ENCODE results near the gene CYTIP. TPM values are rescaled to one million over a fixed set of nuclear protein-coding genes. Genes with fewer than 3 reads are reported as not detected.

The CYTIP gene
- total RNA-seq, 1 donor from 2014 or later: 34.7 TPM

- peaks cover 8% of the 10 kb centered on the region for H3K4me1 ChIP-seq
- H3K9me3 ChIP-seq: no peaks in the 10 kb centered on the region
- intact Hi-C loops (cut with DNase I): no loop called here
- H3K27ac ChIP-seq: peak overlapping the region; percentile 90
- DNase-seq: no peak
- no peak for ATAC-seq
- no peak overlapping the region for H3K4me3 ChIP-seq
- H3K36me3 ChIP-seq: no peaks in the 10 kb centered on the region
- TF ChIP-seq, protein P1, sequence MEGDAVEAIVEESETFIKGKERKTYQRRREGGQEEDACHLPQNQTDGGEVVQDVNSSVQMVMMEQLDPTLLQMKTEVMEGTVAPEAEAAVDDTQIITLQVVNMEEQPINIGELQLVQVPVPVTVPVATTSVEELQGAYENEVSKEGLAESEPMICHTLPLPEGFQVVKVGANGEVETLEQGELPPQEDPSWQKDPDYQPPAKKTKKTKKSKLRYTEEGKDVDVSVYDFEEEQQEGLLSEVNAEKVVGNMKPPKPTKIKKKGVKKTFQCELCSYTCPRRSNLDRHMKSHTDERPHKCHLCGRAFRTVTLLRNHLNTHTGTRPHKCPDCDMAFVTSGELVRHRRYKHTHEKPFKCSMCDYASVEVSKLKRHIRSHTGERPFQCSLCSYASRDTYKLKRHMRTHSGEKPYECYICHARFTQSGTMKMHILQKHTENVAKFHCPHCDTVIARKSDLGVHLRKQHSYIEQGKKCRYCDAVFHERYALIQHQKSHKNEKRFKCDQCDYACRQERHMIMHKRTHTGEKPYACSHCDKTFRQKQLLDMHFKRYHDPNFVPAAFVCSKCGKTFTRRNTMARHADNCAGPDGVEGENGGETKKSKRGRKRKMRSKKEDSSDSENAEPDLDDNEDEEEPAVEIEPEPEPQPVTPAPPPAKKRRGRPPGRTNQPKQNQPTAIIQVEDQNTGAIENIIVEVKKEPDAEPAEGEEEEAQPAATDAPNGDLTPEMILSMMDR (IDR thresholded peaks at IDR 0.05): no peak
- no peaks in the 10 kb centered on the region for H3K27me3 ChIP-seq
Measured at GRCh38 chr2:157469726-157470125, 25.8 kb upstream of the CYTIP start.

GRCh38 chr2:157468931-157469708, 25.2 kb upstream of the CYTIP start:
- intact Hi-C loops (cut with DNase I): no loop called here
- H3K4me3 ChIP-seq: no peak overlapping the region
- H3K36me3 ChIP-seq: no peaks in the 10 kb centered on the region
- no peak for DNase-seq
- no peaks in the 10 kb centered on the region for H3K9me3 ChIP-seq
- H3K4me1 ChIP-seq: peaks cover 8% of the 10 kb centered on the region
- H3K27ac ChIP-seq: peak overlapping the region; percentile 90
- H3K27me3 ChIP-seq: no peaks in the 10 kb centered on the region
- TF ChIP-seq, protein P1 (IDR thresholded peaks at IDR 0.05): no peak
- ATAC-seq: peak; percentile 84

DNA sequence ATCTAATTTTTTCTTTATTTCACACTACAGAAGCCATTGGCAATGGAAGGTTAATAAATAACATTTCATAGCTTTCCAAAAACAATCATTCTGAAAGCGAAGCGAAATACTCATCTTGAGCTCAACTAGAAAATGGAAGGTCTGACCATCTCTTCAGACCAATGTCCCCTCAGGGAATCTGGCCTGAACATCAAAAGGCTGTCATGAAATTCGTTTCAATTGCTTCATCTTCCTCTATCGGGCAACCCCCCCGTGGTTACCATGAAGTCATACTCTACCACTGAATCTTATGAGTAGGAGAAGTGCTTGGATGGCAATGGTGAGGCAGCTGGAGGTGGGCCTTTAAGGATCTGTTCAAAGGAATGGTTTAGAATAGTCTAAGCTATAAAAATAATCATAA, 22.9 kb upstream of the CYTIP start:
- ATAC-seq (no peak), DNase-seq (no peak)
- TF ChIP-seq, protein P1 (IDR thresholded peaks at IDR 0.05): no peak
- no peaks in the 10 kb centered on the region for H3K36me3 ChIP-seq
- no peaks in the 10 kb centered on the region for H3K9me3 ChIP-seq
- intact Hi-C loops (cut with DNase I): no loop called here
- no peak overlapping the region for H3K4me3 ChIP-seq
- H3K27ac ChIP-seq: no peak overlapping the region
- no peaks in the 10 kb centered on the region for H3K27me3 ChIP-seq
- peaks cover 8% of the 10 kb centered on the region for H3K4me1 ChIP-seq

DNA sequence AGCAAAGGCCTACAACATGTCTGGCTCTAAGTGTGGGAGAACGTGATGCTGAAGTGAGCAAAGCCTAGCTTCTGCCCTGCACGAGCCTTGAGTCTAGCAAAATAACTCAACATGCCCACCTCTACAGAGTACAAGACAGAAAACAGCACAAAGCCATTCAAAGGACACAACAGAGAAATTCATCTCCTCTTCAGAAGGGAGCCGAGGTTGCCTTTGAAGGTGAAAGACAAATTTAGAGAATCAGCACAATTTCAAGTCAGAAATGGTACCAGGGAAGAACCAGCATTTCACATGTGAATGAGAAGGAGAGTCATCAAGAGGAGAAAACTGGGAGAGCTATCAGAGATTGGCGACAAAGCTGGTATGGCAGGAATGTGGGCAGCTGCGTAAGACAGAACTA, 21.7 kb upstream of the CYTIP start:
- intact Hi-C loops (cut with DNase I): no loop called here
- no peaks in the 10 kb centered on the region for H3K36me3 ChIP-seq
- TF ChIP-seq, protein P1 (IDR thresholded peaks at IDR 0.05): no peak
- no peak overlapping the region for H3K27ac ChIP-seq
- ATAC-seq (no peak), DNase-seq (no peak)
- no peaks in the 10 kb centered on the region for H3K9me3 ChIP-seq
- H3K27me3 ChIP-seq: no peaks in the 10 kb centered on the region
- no peak overlapping the region for H3K4me3 ChIP-seq
- H3K4me1 ChIP-seq: peaks cover 8% of the 10 kb centered on the region

- DNase-seq: no peak
- TF ChIP-seq, protein P1 (IDR thresholded peaks at IDR 0.05): no peak
- Histone ChIP-seq H3K4me3 (no peak overlapping the region), H3K27ac (no peak overlapping the region), H3K36me3 (no peaks in the 10 kb centered on the region), H3K4me1 (no peaks in the 10 kb centered on the region), H3K9me3 (no peaks in the 10 kb centered on the region), H3K27me3 (no peaks in the 10 kb centered on the region)
- no peak for ATAC-seq
- intact Hi-C loops (cut with DNase I): no loop called here
Measured at GRCh38 chr2:157463002-157463401, 19.1 kb upstream of the CYTIP start.

Measured in upper lobe of right lung (tissue), 1 donor.